ENCODE measurements around the gene NT5C3A. TPM values are rescaled to one million over a fixed set of nuclear protein-coding genes. Genes with fewer than 3 reads are reported as not detected.

NT5C3A gene
- total and polyA plus RNA-seq, 2 of the 13 experiments (the other 11 are each of a cell fraction or from before 2014, with no cell fraction given): 16.9 to 34.0 TPM

- ChIA-PET POLR2A (no interaction called here), CTCF (ENCODE audit: low intra/inter-chr PET ratio, low total read pairs) (no interaction called here)
- TF ChIP-seq ZMYM2 (CRISPR knock-in tag; IDR thresholded peaks at IDR 0.05): no peak
- TF ChIP-seq IRF2 (CRISPR knock-in tag; IDR thresholded peaks at IDR 0.05): no peak
- no peak for TF ChIP-seq ZNF337 (CRISPR knock-in tag; IDR thresholded peaks at IDR 0.05; ENCODE audit: borderline replicate concordance, low read depth)
- TF ChIP-seq MNT (IDR thresholded peaks at IDR 0.05): no peak
- no peak for TF ChIP-seq ZNF510 (CRISPR knock-in tag; IDR thresholded peaks at IDR 0.05; ENCODE audit: low read depth)
- TF ChIP-seq PRMT3 (CRISPR knock-in tag; IDR thresholded peaks at IDR 0.05; ENCODE audit: borderline replicate concordance, low read depth): no peak
- TF ChIP-seq MED13 (CRISPR knock-in tag; IDR thresholded peaks at IDR 0.05): no peak
- TF ChIP-seq SNRNP70 (IDR thresholded peaks at IDR 0.05; ENCODE audit: low read depth, low read length): no peak
- TF ChIP-seq MAFG (CRISPR knock-in tag; IDR thresholded peaks at IDR 0.05): no peak
- TF ChIP-seq MED1 (CRISPR knock-in tag; IDR thresholded peaks at IDR 0.05): no peak
- no peak for TF ChIP-seq MTA1 (CRISPR knock-in tag; IDR thresholded peaks at IDR 0.05; ENCODE audit: borderline replicate concordance)
- TF ChIP-seq GTF2F1 (IDR thresholded peaks at IDR 0.05; ENCODE audit: low read length): no peak
- no peak for TF ChIP-seq MTERF4 (CRISPR knock-in tag; IDR thresholded peaks at IDR 0.05)
- no peak for TF ChIP-seq CBX2 (IDR thresholded peaks at IDR 0.05; ENCODE audit: low read depth, low read length)
- no peak for TF ChIP-seq CBX2 (CRISPR knock-in tag; IDR thresholded peaks at IDR 0.05; ENCODE audit: low read depth)
- TF ChIP-seq ZSCAN25 (CRISPR knock-in tag; IDR thresholded peaks at IDR 0.05): no peak
- ATAC-seq: no peak
- H3K4me3 ChIP-seq (replicated peaks in 1 of 3; ENCODE audit: insufficient read depth in 1 of 3, low read depth in 2 of 3, low read length in 3 of 3): no peak overlapping the region
- no peak for FAIRE-seq
- no peak overlapping the region for H3K27ac ChIP-seq (ENCODE audit: extremely low read length, insufficient read depth, low read length)
- 55% methylated on average over 1 of the region's 1 CpG for WGBS (ENCODE audit: low lambda C conversion rate)
- H3K36me3 ChIP-seq (replicated peaks in 1 of 2; ENCODE audit: control insufficient read depth in 1 of 2, insufficient read depth in 2 of 2, low read length in 2 of 2): no peaks in the 10 kb centered on the region
- BruUV-seq (replicated peaks): no TSS peak
- H4K20me1 ChIP-seq (ENCODE audit: insufficient read depth, low read length): no peaks in the 10 kb centered on the region
- in situ Hi-C loops (cut with HindIII; ENCODE audit: extremely low pct_ligation_motif_present, low pct_unique_long_range_greater_than_20kb) (no loop called here), intact Hi-C loops (cut with micrococcal nuclease; ENCODE audit: unreplicated experiment) (no loop called here)
- H3K27me3 ChIP-seq (ENCODE audit: control insufficient read depth in 1 of 2, insufficient read depth in 2 of 2, low read length in 2 of 2): no peaks in the 10 kb centered on the region
- H3K9me3 ChIP-seq (ENCODE audit: low read length): peaks cover 37% of the 10 kb centered on the region
- DNase-seq (ENCODE audit: low spot score): no peak
- H3K79me2 ChIP-seq (ENCODE audit: insufficient read depth, low read length): no peaks in the 10 kb centered on the region
- no peak overlapping the region for H2AFZ ChIP-seq (ENCODE audit: low read length)
- H3K9ac ChIP-seq (ENCODE audit: insufficient read depth, low read depth, low read length): no peak overlapping the region
- peaks cover 22% of the 10 kb centered on the region for H3K4me1 ChIP-seq (ENCODE audit: insufficient read depth, low read length)
- H3K4me2 ChIP-seq (ENCODE audit: low read depth, low read length): no peak overlapping the region
Measured at GRCh38 chr7:33067921-33068320, 5.3 kb upstream of the NT5C3A start.

Measured in HepG2 (cell line).